GM11168 (cell line): ENCODE results near the gene CD209.
"Not testable (repeated sequence)": the region's sequence is repeated elsewhere in the genome, so short reads cannot be mapped to it uniquely, and the experiment has no call there.

Experiments
- in situ Hi-C: fragments of 300-500 bp; cut with MboI; formaldehyde crosslinking; loops from one replicate; pipeline ENCODE4 v1.12.0; 2022; ENCODE audit warnings: low sequenced_read_pairs; ENCODE audit not compliant: unreplicated experiment

Gene CD209

GRCh38 chr19:7772752-7773291, 25.5 kb upstream of the CD209 start:
- in situ Hi-C loops: no loop called here

- in situ Hi-C loops: no loop called here
Observed at GRCh38 chr19:7771072-7771471, 23.7 kb upstream of the CD209 start.

- in situ Hi-C loops: no loop called here
Observed at GRCh38 chr19:7769171-7769570, 21.8 kb upstream of the CD209 start.

GRCh38 chr19:7767487-7767886, 20.2 kb upstream of the CD209 start:
- in situ Hi-C loops: no loop called here

GRCh38 chr19:7766535-7766934, 19.2 kb upstream of the CD209 start:
- in situ Hi-C loops: no loop called here

GRCh38 chr19:7765043-7765442, 17.7 kb upstream of the CD209 start:
- in situ Hi-C loops: not testable (repeated sequence)

GRCh38 chr19:7764157-7764556, 16.8 kb upstream of the CD209 start:
- in situ Hi-C loops: not testable (repeated sequence)

GRCh38 chr19:7763696-7764095, 16.4 kb upstream of the CD209 start:
- in situ Hi-C loops: no loop called here

GRCh38 chr19:7762719-7763293, 15.5 kb upstream of the CD209 start, which contains the start of gene CLEC4M:
TSS of gene CLEC4M (plus strand) at chr19:7763243. CDS start at chr19:7763267, 24 bp downstream.
- in situ Hi-C loops: no loop called here

GRCh38 chr19:7759156-7759555, 11.8 kb upstream of the CD209 start:
- in situ Hi-C loops: no loop called here

- in situ Hi-C loops: no loop called here
Observed at GRCh38 chr19:7757358-7757757, 10.0 kb upstream of the CD209 start.

- in situ Hi-C loops: no loop called here
Observed at GRCh38 chr19:7756258-7756657, 8.9 kb upstream of the CD209 start.

GRCh38 chr19:7751157-7751783, 3.9 kb upstream of the CD209 start:
- in situ Hi-C loops: no loop called here

GRCh38 chr19:7748756-7749155, 1.4 kb upstream of the CD209 start:
- in situ Hi-C loops: no loop called here

- in situ Hi-C loops: no loop called here
Observed at GRCh38 chr19:7748171-7748570, 837 bp upstream of the CD209 start.

GRCh38 chr19:7746306-7746705, 1.0 kb downstream of the CD209 start:
- in situ Hi-C loops: not testable (repeated sequence)

GRCh38 chr19:7744871-7745650, 2.3 kb downstream of the CD209 start:
- in situ Hi-C loops: no loop called here

GRCh38 chr19:7744199-7744786, 3.0 kb downstream of the CD209 start:
- in situ Hi-C loops: no loop called here

- in situ Hi-C loops: no loop called here
Observed at GRCh38 chr19:7743425-7743841, 3.9 kb downstream of the CD209 start.

GRCh38 chr19:7742991-7743390, 4.3 kb downstream of the CD209 start:
- in situ Hi-C loops: no loop called here

GRCh38 chr19:7742575-7742974, 4.8 kb downstream of the CD209 start:
- in situ Hi-C loops: no loop called here
